ENCODE measurements around the gene JAKMIP1.
A peak's percentile ranks its signal among the peaks of the same experiment; 100 is the strongest.

JAKMIP1 gene

GRCh38 chr4:6200011-6200921, at the start of gene JAKMIP1:
Gene JAKMIP1, minus strand, starts transcription at chr4:6200549. Its CDS starts 87,699 bp downstream, at chr4:6112850.
- peak; percentile 71 to 82 for DNase-seq

DNA sequence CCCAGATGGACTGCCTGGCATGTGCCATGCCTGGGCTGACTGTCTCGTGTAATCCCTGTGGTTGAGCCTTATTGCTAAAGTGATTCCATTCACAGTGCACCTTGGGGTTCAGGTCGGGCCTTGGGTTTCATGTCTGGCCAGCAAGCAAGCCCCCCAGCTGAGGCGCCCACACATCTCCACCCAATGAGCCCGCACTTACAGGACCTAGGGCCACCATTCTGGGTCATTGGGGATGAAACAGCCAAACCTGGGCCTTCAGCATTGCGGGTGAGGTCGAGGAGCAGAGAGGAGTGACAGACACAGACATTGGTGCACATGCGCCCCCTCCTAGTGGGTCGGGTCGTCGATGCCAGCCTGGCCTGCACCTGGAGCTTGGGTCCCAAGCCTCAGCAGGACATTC, 48.0 kb upstream of the JAKMIP1 start:
- no peak for DNase-seq

- DNase-seq: no peak
Measured at GRCh38 chr4:6246170-6246634, 45.9 kb upstream of the JAKMIP1 start.

DNA sequence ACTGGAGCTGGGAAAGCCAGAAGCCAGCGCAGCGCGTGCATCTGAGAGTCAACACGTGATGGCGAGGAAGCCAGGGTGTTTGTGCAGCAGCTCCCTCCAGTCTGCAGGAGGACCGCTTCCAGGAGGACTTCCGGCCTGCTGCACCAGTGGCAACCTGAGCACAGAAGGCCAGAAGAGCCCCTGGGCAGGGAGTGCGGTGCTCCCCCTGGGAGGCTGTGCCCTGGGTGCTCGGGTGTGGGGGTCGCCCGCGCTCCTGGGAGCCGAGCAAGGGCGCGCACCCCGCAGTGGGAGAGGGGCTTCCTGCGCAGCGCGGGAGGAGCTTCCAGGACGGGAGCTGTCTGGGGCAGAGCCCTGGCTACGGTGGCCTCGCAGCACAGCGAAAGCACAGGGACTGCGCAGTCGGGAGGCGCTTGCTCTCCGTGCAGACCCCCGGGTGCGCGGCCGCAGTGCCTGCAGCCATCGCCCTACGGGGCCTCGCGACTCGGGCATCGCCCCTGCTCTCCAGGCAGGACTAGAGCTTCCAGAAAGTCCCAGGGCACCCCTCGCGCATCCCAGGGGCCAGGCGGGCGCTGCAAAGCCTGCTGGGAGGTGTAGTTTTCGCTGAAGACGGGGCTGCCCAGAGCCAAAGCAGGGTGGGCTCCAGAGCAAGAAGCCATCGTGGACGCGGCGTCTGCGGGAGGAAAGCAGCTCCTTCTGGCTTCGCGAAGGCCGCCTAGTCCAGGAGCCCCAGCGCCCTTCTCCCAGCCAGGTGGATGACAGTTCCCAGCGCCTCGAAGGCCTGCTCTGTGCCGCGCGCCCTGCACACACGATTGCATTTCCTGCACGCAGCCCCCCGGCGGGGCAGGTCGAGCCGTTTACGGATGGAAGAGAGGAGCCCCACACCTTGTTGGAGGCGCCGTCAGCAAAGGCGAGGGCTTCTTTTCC, 45.2 kb upstream of the JAKMIP1 start:
- no peak for DNase-seq

DNA sequence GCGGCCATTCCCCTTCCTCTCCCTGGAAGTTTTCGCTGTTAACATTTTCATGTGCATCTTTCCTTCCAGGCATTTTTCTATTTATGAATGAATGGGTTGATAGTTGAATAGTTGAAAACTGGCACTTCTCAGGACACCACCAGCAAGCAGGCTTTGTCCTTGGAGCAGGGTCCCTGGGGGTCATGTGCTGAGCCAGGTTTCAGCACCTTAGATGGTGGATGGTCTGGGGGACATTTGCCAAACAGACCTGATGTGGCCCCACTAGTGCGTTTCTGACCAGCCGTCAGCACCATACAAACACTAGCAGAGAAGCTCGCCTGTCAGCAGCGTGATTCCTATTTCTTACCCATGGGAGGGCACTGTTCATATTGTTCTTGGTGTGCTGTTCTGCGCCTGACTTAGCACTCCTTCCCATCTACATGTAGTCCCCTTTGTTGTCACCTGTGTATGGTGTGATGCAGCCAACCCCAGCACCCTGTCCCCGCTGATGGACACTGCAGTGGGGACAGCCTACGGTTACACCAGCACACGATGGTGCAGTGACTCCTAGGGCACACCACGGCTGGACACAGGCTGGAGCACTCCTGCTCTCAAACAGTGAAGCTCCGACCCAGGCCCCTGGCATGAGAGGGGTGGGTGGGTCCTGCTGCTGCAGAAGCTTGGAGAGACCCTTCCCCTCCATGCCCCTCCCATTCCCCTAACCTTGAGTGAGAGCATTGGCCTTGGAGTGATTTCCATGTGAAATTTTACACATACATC, 42.1 kb upstream of the JAKMIP1 start:
- DNase-seq: no peak

- no peak for DNase-seq
Measured at GRCh38 chr4:6241062-6241845, 40.9 kb upstream of the JAKMIP1 start.

- DNase-seq: no peak
Measured at GRCh38 chr4:6239968-6240367, 39.6 kb upstream of the JAKMIP1 start.

- DNase-seq: no peak
Measured at GRCh38 chr4:6239486-6239885, 39.1 kb upstream of the JAKMIP1 start.

DNA sequence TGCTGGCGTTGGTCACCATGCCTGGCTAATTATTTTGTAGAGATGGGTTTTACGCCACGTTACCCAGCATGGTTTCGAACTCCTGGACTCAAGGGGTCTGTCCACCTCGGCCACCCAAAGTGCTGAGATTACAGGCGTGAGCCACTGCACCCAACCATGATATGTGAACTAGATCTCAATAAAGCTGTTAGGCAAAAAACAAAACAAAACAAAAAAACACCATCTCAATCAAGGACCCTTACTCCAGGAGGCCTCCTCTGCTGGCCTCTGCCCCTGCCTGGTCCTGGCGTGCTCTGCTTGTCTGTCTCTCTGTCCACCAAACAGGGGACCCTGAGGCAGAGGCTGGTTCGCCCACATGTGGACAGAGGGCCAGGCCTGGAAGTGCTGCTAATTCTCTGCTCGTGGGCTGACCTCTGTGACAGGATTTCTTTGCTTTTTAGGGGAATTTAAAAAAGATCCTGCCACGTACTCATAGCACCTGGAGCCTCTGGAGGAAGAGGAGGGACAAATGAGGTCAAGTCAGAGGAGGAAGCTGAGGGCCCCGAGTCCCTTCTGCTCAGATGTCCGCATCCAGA, 36.6 kb upstream of the JAKMIP1 start:
- DNase-seq: no peak

- no peak for DNase-seq
Measured at GRCh38 chr4:6235901-6236640, 35.7 kb upstream of the JAKMIP1 start.

GRCh38 chr4:6235012-6235411, 34.7 kb upstream of the JAKMIP1 start:
- no peak for DNase-seq

- DNase-seq: no peak
Measured at GRCh38 chr4:6233929-6234328, 33.6 kb upstream of the JAKMIP1 start.

- no peak for DNase-seq
Measured at GRCh38 chr4:6232836-6233785, 32.8 kb upstream of the JAKMIP1 start.

DNA sequence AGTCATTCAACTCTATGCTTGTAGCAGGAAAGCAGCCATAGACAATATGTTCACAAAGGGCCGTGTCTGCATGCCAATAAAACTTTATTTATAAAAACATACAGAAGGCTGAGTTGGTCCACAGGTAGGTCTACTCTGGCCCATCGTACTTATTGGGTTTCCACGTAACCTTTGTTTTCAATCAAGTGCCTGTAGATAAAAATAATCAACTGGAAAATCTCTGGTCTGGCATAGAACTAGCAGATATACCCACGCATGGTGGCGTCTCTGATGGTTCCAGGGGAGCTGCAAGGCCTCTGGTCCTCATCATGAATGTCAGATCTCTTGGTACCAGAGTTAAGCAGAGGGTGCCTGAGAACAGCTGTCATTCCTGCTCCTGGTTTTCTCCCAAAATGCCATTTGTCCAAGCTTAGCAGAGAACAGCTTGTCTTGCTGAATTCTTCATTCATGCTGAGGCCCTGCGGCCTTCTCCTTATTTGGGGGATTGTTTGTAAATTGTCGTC, 31.4 kb upstream of the JAKMIP1 start:
- no peak for DNase-seq

GRCh38 chr4:6230827-6231662, 30.7 kb upstream of the JAKMIP1 start:
- no peak for DNase-seq

GRCh38 chr4:6230502-6230785, 30.1 kb upstream of the JAKMIP1 start:
- DNase-seq: no peak

DNA sequence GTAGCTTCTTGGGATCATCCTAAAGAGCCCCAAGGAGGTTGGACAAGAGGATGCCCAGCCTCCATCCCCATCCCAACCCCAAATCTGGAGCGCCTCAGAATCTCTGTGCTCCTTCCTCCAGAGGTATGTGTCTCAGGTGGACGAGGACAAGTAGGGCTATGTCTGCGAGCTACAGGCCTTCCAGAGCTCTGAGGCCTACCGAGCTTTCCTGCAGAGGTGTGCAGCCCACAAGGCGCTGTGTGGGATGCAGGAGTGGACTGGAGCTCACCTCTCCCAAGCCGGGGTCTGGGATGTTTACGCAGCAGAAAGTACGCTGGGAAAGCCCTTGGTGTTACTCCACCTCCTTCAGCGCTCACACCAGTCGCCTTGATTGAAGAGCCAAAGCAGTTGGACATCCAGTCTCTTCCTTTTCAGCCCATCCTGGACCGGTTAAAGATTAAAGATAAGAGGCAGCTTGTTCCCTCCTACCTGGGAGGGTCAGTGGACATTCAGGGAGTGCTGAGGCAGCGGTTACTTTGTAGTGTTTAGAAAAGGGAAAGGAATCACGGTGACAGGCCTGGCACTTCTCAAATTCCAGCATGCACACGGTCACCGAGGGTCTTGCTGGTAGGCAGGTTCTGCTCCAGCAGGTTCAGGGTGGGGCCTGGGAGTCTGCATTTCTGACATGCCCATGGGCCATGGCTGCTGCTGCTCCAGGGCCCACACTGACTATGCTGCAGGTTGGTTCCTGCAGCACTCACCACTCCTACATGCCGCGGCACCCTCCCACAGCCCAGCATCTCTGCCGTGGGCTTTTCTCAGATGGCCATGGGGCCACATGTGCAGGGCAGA, 29.5 kb upstream of the JAKMIP1 start:
- no peak for DNase-seq

GRCh38 chr4:6229095-6229494, 28.7 kb upstream of the JAKMIP1 start:
- DNase-seq: no peak
